Measurements from ENCODE around the gene HELLS. TPM values are rescaled to one million over a fixed set of nuclear protein-coding genes. Genes with fewer than 3 reads are reported as not detected.
"Not testable (repeated sequence)": the region's sequence is repeated elsewhere in the genome, so short reads cannot be mapped to it uniquely, and the experiment has no call there.

Gene HELLS
- total RNA-seq, 2 experiments from 2014 or later, result 190 to 204 TPM

GRCh38 chr10:94524146-94524545, 21.4 kb upstream of the HELLS start:
- no peaks in the 10 kb centered on the region for H3K79me2 ChIP-seq (ENCODE audit: insufficient read depth, low read depth, low read length)
- no peaks in the 10 kb centered on the region for H3K9me3 ChIP-seq (ENCODE audit: low read length)
- no peak overlapping the region for H2AFZ ChIP-seq (ENCODE audit: low read length)
- DNase-seq (ENCODE audit: low spot score), result no peak
- no peaks in the 10 kb centered on the region for H3K9me2 ChIP-seq (ENCODE audit: insufficient read depth, low read length)
- TF ChIP-seq CTCF (conservative IDR thresholded peaks at IDR 0.05; ENCODE audit: low read length) (no peak), EZH2phosphoT487 (IDR thresholded peaks at IDR 0.05; ENCODE audit: borderline replicate concordance, low read depth, low read length) (no peak)
- intact Hi-C loops (cut with micrococcal nuclease; ENCODE audit: unreplicated experiment), result no loop called here
- H3K36me3 ChIP-seq (ENCODE audit: insufficient read depth, low read length), result no peaks in the 10 kb centered on the region
- POLR2A ChIA-PET, result no interaction called here
- H3K4me2 ChIP-seq (ENCODE audit: low read length), result no peak overlapping the region
- H3K27ac ChIP-seq (ENCODE audit: low read depth, low read length, poor library complexity, severe bottlenecking), result no peak overlapping the region
- BruUV-seq (replicated peaks), result no TSS peak
- no peaks in the 10 kb centered on the region for H3K4me1 ChIP-seq (ENCODE audit: insufficient read depth, low read length, poor library complexity, severe bottlenecking)
- CTCF ChIA-PET (ENCODE audit: unreplicated experiment), result no interaction called here
- no peak overlapping the region for H3K4me3 ChIP-seq (ENCODE audit: low read depth, low read length, poor library complexity, severe bottlenecking)
- H4K20me1 ChIP-seq (ENCODE audit: insufficient read depth, low read length), result no peaks in the 10 kb centered on the region

- ChIA-PET POLR2A (no interaction called here), CTCF (ENCODE audit: unreplicated experiment) (no interaction called here)
- no peaks in the 10 kb centered on the region for H3K4me1 ChIP-seq (ENCODE audit: insufficient read depth, low read length, poor library complexity, severe bottlenecking)
- no peak overlapping the region for H2AFZ ChIP-seq (ENCODE audit: low read length)
- no peaks in the 10 kb centered on the region for H3K9me2 ChIP-seq (ENCODE audit: insufficient read depth, low read length)
- DNase-seq (ENCODE audit: low spot score), result no peak
- BruUV-seq (replicated peaks), result no TSS peak
- H3K36me3 ChIP-seq (ENCODE audit: insufficient read depth, low read length), result no peaks in the 10 kb centered on the region
- no peaks in the 10 kb centered on the region for H3K9me3 ChIP-seq (ENCODE audit: low read length)
- intact Hi-C loops (cut with micrococcal nuclease; ENCODE audit: unreplicated experiment), result no loop called here
- no peak overlapping the region for H3K27ac ChIP-seq (ENCODE audit: low read depth, low read length, poor library complexity, severe bottlenecking)
- no peak overlapping the region for H3K4me2 ChIP-seq (ENCODE audit: low read length)
- no peak for TF ChIP-seq CTCF (conservative IDR thresholded peaks at IDR 0.05; ENCODE audit: low read length)
- no peak for TF ChIP-seq EZH2phosphoT487 (IDR thresholded peaks at IDR 0.05; ENCODE audit: borderline replicate concordance, low read depth, low read length)
- H4K20me1 ChIP-seq (ENCODE audit: insufficient read depth, low read length), result no peaks in the 10 kb centered on the region
- no peak overlapping the region for H3K4me3 ChIP-seq (ENCODE audit: low read depth, low read length, poor library complexity, severe bottlenecking)
- H3K79me2 ChIP-seq (ENCODE audit: insufficient read depth, low read depth, low read length), result no peaks in the 10 kb centered on the region
Observed at GRCh38 chr10:94524711-94525110, 20.9 kb upstream of the HELLS start.

- H3K9me3 ChIP-seq (ENCODE audit: low read length); H3K4me1 ChIP-seq (ENCODE audit: insufficient read depth, low read length, poor library complexity, severe bottlenecking); POLR2A ChIA-PET; H3K9me2 ChIP-seq (ENCODE audit: insufficient read depth, low read length); H3K4me3 ChIP-seq (ENCODE audit: low read depth, low read length, poor library complexity, severe bottlenecking); H4K20me1 ChIP-seq (ENCODE audit: insufficient read depth, low read length); DNase-seq (ENCODE audit: low spot score); H3K4me2 ChIP-seq (ENCODE audit: low read length); H3K79me2 ChIP-seq (ENCODE audit: insufficient read depth, low read depth, low read length); H3K36me3 ChIP-seq (ENCODE audit: insufficient read depth, low read length); H3K27ac ChIP-seq (ENCODE audit: low read depth, low read length, poor library complexity, severe bottlenecking); H2AFZ ChIP-seq (ENCODE audit: low read length); BruUV-seq (replicated peaks); CTCF ChIA-PET (ENCODE audit: unreplicated experiment); intact Hi-C loops (cut with micrococcal nuclease; ENCODE audit: unreplicated experiment): not testable (repeated sequence)
Observed at GRCh38 chr10:94531550-94531949, 14.0 kb upstream of the HELLS start.
